Activated naive CD8-positive, alpha-beta T cell treated with anti-CD3 and anti-CD28 coated beads, Interleukin-2, amount 50 U/mL, for 24 hours (primary cell): ENCODE results near the gene SAMD4A.
"Not testable (repeated sequence)": the region's sequence is repeated elsewhere in the genome, so short reads cannot be mapped to it uniquely, and the experiment has no call there.

Experiments
- ATAC-seq: fragments of 150-1000 bp; cut with Tn5 transposase; one replicate; pipeline ENCODE4 v1.10.0; 2021
- DNase-seq: peaks from one replicate; pipeline ENCODE4 v3.0.0; 2021
- H3K27ac Mint-ChIP-seq: one replicate; pipeline ENCODE4 v1.8.0; 2021; ENCODE audit warnings: mild to moderate bottlenecking, mixed read lengths
- H3K27me3 Mint-ChIP-seq: one replicate; pipeline ENCODE4 v1.8.0; 2021; ENCODE audit warnings: mixed read lengths
- H3K36me3 Mint-ChIP-seq: one replicate; pipeline ENCODE4 v1.8.0; 2021; ENCODE audit warnings: low read depth, mixed read lengths
- H3K4me1 Mint-ChIP-seq: one replicate; pipeline ENCODE4 v1.8.0; 2021; ENCODE audit warnings: mixed read lengths
- H3K4me3 Mint-ChIP-seq: one replicate; pipeline ENCODE4 v1.8.0; 2021; ENCODE audit warnings: mild to moderate bottlenecking, moderate library complexity, mixed read lengths
- H3K9me3 Mint-ChIP-seq: one replicate; pipeline ENCODE4 v1.8.0; 2021; ENCODE audit warnings: mixed read lengths

SAMD4A gene

GRCh38 chr14:54746019-54746418 is 179.1 kb downstream of the SAMD4A start:
- H3K27ac Mint-ChIP-seq = no peak overlapping the region
- no peaks in the 10 kb centered on the region for H3K27me3 Mint-ChIP-seq
- H3K9me3 Mint-ChIP-seq = no peaks in the 10 kb centered on the region
- no peak for DNase-seq
- H3K36me3 Mint-ChIP-seq = peaks cover 2% of the 10 kb centered on the region
- H3K4me1 Mint-ChIP-seq = peaks cover 34% of the 10 kb centered on the region
- no peak for ATAC-seq
- H3K4me3 Mint-ChIP-seq = no peak overlapping the region

DNA sequence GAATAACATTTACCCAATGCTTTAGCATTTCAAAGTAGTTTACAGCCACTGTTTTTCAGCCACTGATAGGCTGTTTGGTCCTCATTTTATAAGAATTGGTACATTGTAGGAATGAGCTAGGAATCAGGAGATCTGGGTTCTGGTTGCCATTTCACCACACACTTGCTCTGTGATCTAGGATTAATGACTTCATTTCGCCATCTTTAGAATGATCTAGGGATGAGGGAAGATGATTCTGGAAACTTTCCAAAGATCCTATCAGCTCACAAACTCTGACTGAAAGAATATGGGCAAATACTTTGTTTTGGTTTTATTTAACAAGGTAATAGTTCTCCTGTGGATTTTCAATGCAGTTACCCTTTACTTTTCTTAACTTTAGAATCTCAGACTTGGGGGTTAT is 180.7 kb downstream of the SAMD4A start:
- Mint-ChIP-seq H3K4me3 (no peak overlapping the region), H3K36me3 (no peaks in the 10 kb centered on the region), H3K9me3 (no peaks in the 10 kb centered on the region), H3K27ac (no peak overlapping the region), H3K27me3 (no peaks in the 10 kb centered on the region), H3K4me1 (peaks cover 18% of the 10 kb centered on the region)
- ATAC-seq = no peak
- DNase-seq = no peak

DNA sequence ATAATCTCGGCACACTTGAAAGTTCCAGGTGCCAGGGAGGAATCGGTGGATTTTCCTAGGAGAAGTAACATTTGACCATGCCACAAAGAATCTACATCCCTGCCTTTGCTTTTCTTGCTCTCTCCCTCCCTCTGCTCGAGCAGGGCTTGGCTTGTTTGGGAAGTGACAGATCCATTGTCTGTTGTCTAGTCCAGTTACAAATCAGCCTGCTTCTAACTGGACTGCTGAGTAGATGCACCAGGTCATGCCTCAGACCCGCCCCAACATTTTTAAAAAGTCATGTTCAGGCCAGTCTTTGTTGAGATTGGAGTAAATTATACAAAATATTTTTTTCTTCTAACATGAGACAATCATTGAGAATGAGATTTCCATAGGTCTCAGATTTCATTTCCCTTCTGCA is 182.3 kb downstream of the SAMD4A start:
- no peak overlapping the region for H3K4me3 Mint-ChIP-seq
- H3K27ac Mint-ChIP-seq = no peak overlapping the region
- DNase-seq (no peak), ATAC-seq (no peak)
- no peaks in the 10 kb centered on the region for H3K9me3 Mint-ChIP-seq
- H3K36me3 Mint-ChIP-seq = peaks cover 1% of the 10 kb centered on the region
- peaks cover 3% of the 10 kb centered on the region for H3K27me3 Mint-ChIP-seq
- H3K4me1 Mint-ChIP-seq = peaks cover 5% of the 10 kb centered on the region

- H3K4me1 Mint-ChIP-seq = peaks cover 6% of the 10 kb centered on the region
- H3K36me3 Mint-ChIP-seq = peaks cover 2% of the 10 kb centered on the region
- peaks cover 4% of the 10 kb centered on the region for H3K27me3 Mint-ChIP-seq
- H3K9me3 Mint-ChIP-seq = no peaks in the 10 kb centered on the region
- no peak overlapping the region for H3K4me3 Mint-ChIP-seq
- no peak for ATAC-seq
- no peak for DNase-seq
- no peak overlapping the region for H3K27ac Mint-ChIP-seq
Observed at GRCh38 chr14:54749727-54750126, 182.8 kb downstream of the SAMD4A start.

GRCh38 chr14:54752611-54753010 is 185.7 kb downstream of the SAMD4A start:
- not testable (repeated sequence) for H3K36me3 Mint-ChIP-seq, DNase-seq, H3K27me3 Mint-ChIP-seq, H3K4me3 Mint-ChIP-seq, ATAC-seq, H3K9me3 Mint-ChIP-seq, H3K4me1 Mint-ChIP-seq, H3K27ac Mint-ChIP-seq

DNA sequence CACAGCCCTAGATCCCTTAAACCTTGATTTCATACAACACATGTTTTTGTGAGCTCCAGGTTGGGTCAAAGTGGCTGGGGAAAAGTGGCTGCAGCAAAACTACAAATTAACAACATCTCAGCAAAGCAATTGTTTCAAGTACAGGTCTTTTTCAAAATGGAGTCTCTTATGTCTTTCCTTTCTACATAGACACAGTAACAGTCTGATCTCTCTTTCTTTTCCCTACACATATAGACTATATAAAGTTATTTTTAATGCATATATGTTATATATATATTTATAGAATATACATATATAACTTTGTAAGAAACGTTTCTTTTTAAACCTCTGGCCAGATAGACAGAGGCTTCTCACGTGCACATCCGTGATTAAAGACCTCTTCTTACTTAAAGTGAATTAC is 186.5 kb downstream of the SAMD4A start:
- not testable (repeated sequence) for H3K27me3 Mint-ChIP-seq, H3K27ac Mint-ChIP-seq, ATAC-seq, H3K4me3 Mint-ChIP-seq, H3K4me1 Mint-ChIP-seq, H3K36me3 Mint-ChIP-seq, H3K9me3 Mint-ChIP-seq, DNase-seq

- Mint-ChIP-seq H3K27ac (no peak overlapping the region), H3K4me3 (no peak overlapping the region), H3K9me3 (no peaks in the 10 kb centered on the region), H3K4me1 (peaks cover 6% of the 10 kb centered on the region), H3K27me3 (peaks cover 4% of the 10 kb centered on the region), H3K36me3 (peaks cover 2% of the 10 kb centered on the region)
- DNase-seq = no peak
- no peak for ATAC-seq
Observed at GRCh38 chr14:54754116-54754622, 187.2 kb downstream of the SAMD4A start.

GRCh38 chr14:54754623-54755386 is 187.9 kb downstream of the SAMD4A start:
- peaks cover 4% of the 10 kb centered on the region for H3K27me3 Mint-ChIP-seq
- peaks cover 9% of the 10 kb centered on the region for H3K4me1 Mint-ChIP-seq
- H3K27ac Mint-ChIP-seq = no peak overlapping the region
- peaks cover 2% of the 10 kb centered on the region for H3K36me3 Mint-ChIP-seq
- no peak overlapping the region for H3K4me3 Mint-ChIP-seq
- ATAC-seq (peak; percentile 43), DNase-seq (no peak)
- H3K9me3 Mint-ChIP-seq = no peaks in the 10 kb centered on the region

DNA sequence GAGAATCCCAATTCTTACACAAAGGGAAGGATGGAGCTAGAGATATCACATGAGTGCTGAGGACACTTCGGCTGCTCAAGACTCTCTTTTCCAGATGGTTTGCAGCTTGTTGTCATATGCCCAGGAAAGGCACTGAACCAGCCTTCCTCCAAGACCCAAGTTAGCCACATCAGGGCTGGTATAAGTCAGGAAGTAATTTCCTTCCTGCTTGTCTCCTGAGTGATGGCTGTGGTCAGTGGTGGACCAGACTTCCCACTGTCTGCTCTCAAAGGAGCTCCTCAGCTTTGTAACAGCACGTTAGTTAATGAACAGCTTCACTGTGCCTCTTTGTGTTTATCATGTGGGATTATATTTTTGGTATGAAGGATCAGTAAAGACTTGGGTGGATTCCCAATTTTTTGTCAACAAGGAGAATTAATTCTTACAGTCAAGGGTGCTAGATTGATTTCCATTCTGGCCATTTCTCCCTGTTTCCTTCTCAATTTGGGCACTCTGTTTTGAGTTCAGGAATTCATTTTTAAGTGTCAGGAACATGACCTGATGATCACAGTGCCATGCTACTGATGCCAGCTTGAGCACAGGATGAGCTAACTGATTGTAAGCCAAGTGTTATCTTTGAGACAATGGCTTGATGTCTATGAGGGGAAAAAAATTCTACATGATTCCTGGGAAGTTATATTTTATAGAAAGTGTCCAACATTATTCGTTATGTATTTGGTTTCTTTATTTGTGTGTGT is 189.9 kb downstream of the SAMD4A start:
- peaks cover 4% of the 10 kb centered on the region for H3K27me3 Mint-ChIP-seq
- H3K4me3 Mint-ChIP-seq = no peak overlapping the region
- peaks cover 16% of the 10 kb centered on the region for H3K4me1 Mint-ChIP-seq
- DNase-seq (no peak), ATAC-seq (no peak)
- H3K9me3 Mint-ChIP-seq = no peaks in the 10 kb centered on the region
- H3K36me3 Mint-ChIP-seq = peaks cover 9% of the 10 kb centered on the region
- H3K27ac Mint-ChIP-seq = no peak overlapping the region

DNA sequence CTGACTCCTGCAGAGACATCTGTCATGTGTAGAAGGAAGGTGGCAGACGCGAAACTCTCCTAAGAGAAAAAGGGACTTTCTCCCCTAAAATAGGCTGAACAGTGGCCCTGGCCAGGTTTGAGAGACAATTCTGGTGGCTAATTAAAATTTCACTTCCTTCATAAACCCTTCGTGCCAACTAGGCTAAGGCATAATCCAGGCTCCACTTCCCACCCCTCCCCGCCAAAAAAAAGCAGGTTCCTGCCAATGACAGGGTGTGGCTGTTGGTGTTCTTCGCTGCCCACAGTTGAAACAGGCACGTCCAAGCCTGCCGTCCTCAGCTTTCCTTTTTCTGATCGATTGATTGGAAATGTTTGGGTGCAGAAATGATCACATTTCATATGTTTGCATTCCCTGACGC is 191.1 kb downstream of the SAMD4A start:
- H3K9me3 Mint-ChIP-seq = no peaks in the 10 kb centered on the region
- peaks cover 4% of the 10 kb centered on the region for H3K27me3 Mint-ChIP-seq
- DNase-seq (no peak), ATAC-seq (no peak)
- no peak overlapping the region for H3K27ac Mint-ChIP-seq
- H3K4me3 Mint-ChIP-seq = no peak overlapping the region
- H3K4me1 Mint-ChIP-seq = peaks cover 27% of the 10 kb centered on the region
- H3K36me3 Mint-ChIP-seq = peaks cover 12% of the 10 kb centered on the region

GRCh38 chr14:54759982-54760585 is 193.2 kb downstream of the SAMD4A start:
- no peak for ATAC-seq
- H3K9me3 Mint-ChIP-seq = no peaks in the 10 kb centered on the region
- no peak overlapping the region for H3K27ac Mint-ChIP-seq

GRCh38 chr14:54760866-54761575 is 194.1 kb downstream of the SAMD4A start:
- Mint-ChIP-seq H3K27ac (peak overlapping the region; percentile 94), H3K36me3 (peaks cover 20% of the 10 kb centered on the region), H3K4me1 (peaks cover 45% of the 10 kb centered on the region), H3K27me3 (no peaks in the 10 kb centered on the region), H3K9me3 (no peaks in the 10 kb centered on the region), H3K4me3 (no peak overlapping the region)
- ATAC-seq = no peak
- no peak for DNase-seq

More at GRCh38 chr14:54759982-54760585, 193.2 kb downstream of the SAMD4A start:
- H3K4me1 Mint-ChIP-seq = peaks cover 40% of the 10 kb centered on the region
- no peak for DNase-seq
- H3K4me3 Mint-ChIP-seq = no peak overlapping the region
- no peaks in the 10 kb centered on the region for H3K27me3 Mint-ChIP-seq
- H3K36me3 Mint-ChIP-seq = peaks cover 19% of the 10 kb centered on the region

- H3K27ac Mint-ChIP-seq = peak overlapping the region; percentile 94
- H3K9me3 Mint-ChIP-seq = no peaks in the 10 kb centered on the region
- peaks cover 53% of the 10 kb centered on the region for H3K4me1 Mint-ChIP-seq
- peak; percentile 53 for ATAC-seq
- no peak for DNase-seq
- H3K4me3 Mint-ChIP-seq = peak overlapping the region; percentile 19
- H3K27me3 Mint-ChIP-seq = no peaks in the 10 kb centered on the region
- H3K36me3 Mint-ChIP-seq = peaks cover 24% of the 10 kb centered on the region
Observed at GRCh38 chr14:54761835-54762234, 194.9 kb downstream of the SAMD4A start.

- peak overlapping the region; percentile 94 for H3K27ac Mint-ChIP-seq
- peak overlapping the region; percentile 43 for H3K4me3 Mint-ChIP-seq
- peaks cover 54% of the 10 kb centered on the region for H3K4me1 Mint-ChIP-seq
- ATAC-seq (peak; percentile 63), DNase-seq (peak; percentile 31)
- no peaks in the 10 kb centered on the region for H3K9me3 Mint-ChIP-seq
- peaks cover 24% of the 10 kb centered on the region for H3K36me3 Mint-ChIP-seq
- H3K27me3 Mint-ChIP-seq = no peaks in the 10 kb centered on the region
Observed at GRCh38 chr14:54762296-54762695, 195.4 kb downstream of the SAMD4A start.
